HG02970 (cell line): ENCODE data around the gene ERP27.

ENCODE experiments used
- ATAC-seq: cut with Tn5 transposase; IDR thresholded peaks from one replicate; pipeline ENCODE4 v1.9.1; 2021; ENCODE audit warnings: mild to moderate bottlenecking, moderate library complexity, moderate number of reproducible peaks; ENCODE audit not compliant: unreplicated experiment, low FRiP score

ERP27 gene

GRCh38 chr12:14879222-14879933 lies 59.0 kb downstream of the ERP27 start:
- no peak for ATAC-seq

GRCh38 chr12:14878488-14878887 lies 59.8 kb downstream of the ERP27 start:
- ATAC-seq: no peak

- ATAC-seq: no peak
These were observed 61.5 kb downstream of the ERP27 start for GRCh38 chr12:14876833-14877232.

DNA sequence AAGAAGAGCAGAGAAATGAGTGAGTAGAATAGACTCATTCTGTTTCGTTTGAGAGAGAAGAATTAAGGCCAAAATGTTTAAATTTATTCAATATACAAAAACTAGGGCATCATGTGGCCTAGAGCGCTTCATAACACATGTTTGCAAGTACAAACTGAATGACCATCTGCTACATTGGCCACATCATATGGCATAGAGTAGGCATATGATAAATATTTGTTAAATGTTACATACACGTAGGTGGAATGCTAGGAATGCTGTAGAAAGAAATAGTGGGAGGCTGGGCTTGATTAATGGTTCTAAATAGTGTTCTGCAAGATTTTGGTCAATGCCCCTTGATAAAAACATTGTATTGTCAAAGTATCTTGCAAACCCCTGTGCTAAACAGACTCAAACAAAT lies 63.5 kb downstream of the ERP27 start:
- ATAC-seq: no peak

DNA sequence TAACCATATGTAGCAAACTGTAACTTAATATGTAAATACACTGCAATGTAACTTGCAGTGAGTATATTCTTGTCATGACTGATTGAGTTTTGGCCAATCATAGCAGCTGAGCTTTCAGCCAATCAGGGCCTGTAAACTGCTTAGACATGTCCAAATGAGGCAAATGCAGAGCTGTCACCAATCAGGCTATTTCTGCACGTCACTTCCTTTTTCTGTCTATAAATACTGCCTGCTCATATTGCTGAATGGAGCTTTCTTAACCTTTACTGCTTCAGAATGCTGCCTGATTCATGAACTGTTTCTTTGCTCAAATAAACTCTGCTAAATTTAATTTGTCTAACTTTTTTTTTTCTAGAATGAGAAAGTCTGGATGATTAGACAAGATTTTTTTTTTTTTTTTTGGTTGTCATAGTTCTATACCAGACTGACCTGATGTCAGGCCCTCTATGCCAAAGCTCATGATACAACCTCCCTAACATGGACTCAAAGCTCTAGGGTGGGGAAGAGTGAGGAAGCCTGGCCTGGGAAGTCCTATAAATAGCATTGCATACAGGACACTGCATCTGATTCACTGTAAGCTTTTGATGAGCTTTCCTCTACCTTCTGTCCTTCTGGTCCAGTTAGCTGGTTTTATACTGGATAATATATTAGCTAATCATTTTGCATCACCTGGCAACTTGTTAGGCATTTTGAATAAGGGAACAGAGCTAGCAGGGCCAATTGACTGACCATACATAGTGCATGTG lies 64.7 kb downstream of the ERP27 start:
- ATAC-seq: no peak

DNA sequence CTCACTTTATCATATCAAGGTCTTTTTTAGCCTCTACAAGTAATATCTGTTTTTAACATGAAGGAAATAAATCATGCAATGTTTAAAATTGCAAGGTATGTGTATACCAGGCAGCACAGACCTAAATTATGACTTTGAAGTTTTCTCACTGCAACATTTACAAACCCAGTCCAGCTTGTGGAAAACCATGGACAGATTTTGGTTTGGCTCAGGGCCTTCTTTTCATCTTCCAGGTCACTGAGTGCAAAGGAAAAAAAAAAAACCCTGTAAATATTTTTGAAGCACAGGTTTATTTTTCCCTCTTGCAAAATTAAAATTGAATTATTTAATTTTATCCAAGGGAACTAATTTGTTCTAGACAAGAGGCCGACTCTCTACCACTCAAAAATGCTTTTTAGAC lies 66.5 kb downstream of the ERP27 start:
- ATAC-seq: no peak

DNA sequence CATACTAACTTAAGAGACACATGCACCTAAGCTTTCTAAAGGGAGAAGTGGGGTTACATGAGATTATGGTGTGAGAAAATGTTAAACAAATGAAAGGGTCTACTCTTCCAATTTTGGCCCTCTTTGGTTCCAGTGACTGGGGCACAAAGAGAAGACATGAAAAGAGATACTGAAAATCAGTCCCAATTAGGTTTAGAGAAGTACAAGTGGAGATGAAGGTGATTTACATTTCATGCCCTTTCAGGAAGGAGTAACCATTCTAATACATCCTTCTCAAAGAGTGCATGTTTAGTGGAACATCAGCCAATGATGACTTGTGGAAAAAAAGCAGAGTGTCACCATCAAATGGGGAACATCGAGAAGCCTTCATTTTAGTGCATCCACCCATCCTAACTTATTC lies 67.1 kb downstream of the ERP27 start:
- ATAC-seq: no peak

- no peak for ATAC-seq
These were observed 69.3 kb downstream of the ERP27 start for GRCh38 chr12:14868916-14869506.
